WTC11 (cell line): ENCODE measurements around the gene RIN3. TPM values are rescaled to one million over a fixed set of nuclear protein-coding genes. Genes with fewer than 3 reads are reported as not detected.

Source experiments
- ATAC-seq: fragments of 200-7000 bp; cut with Tn5 transposase; 2 replicates; pipeline ENCODE4 v1.10.0; 2021; ENCODE audit warnings: mild to moderate bottlenecking, moderate library complexity
- CTCF ChIA-PET: fragments of 300-600 bp; sonication (Branson Sonifier 250); formaldehyde crosslinking; loops from one replicate; lab custom pipeline; 2021; ENCODE audit warnings: antibody characterized with exemption; lab: Charles Lee
- POLR2A ChIA-PET: fragments of 350-600 bp; sonication (Branson Sonifier 250); formaldehyde crosslinking; loops from one replicate; lab custom pipeline; 2021; ENCODE audit warnings: antibody characterized with exemption; lab: Charles Lee
- DNase-seq: peaks from one replicate; pipeline ENCODE4 v3.0.0; 2021; ENCODE audit warnings: low spot score
- H3K27ac Mint-ChIP-seq: 2 replicates; pipeline ENCODE4 v1.8.0; 2021; ENCODE audit warnings: mixed read lengths
- H3K27me3 Mint-ChIP-seq: 2 replicates; pipeline ENCODE4 v1.8.0; 2021; ENCODE audit warnings: low read depth, mild to moderate bottlenecking, moderate library complexity, mixed read lengths
- H3K36me3 Mint-ChIP-seq: 2 replicates; pipeline ENCODE4 v1.8.0; 2021; ENCODE audit warnings: mixed read lengths
- H3K4me1 Mint-ChIP-seq: 2 replicates; pipeline ENCODE4 v1.8.0; 2022; ENCODE audit warnings: mixed read lengths
- H3K4me3 Mint-ChIP-seq: 2 replicates; pipeline ENCODE4 v1.8.0; 2021; ENCODE audit warnings: mild to moderate bottlenecking, moderate library complexity, mixed read lengths
- H3K9me3 Mint-ChIP-seq: 2 replicates; pipeline ENCODE4 v1.8.0; 2021; ENCODE audit warnings: mixed read lengths
- ELF4 ChIP-seq: sonication (generic); formaldehyde crosslinking; IDR thresholded peaks from 2 replicates; pipeline ENCODE4 v1.8.1; 2022; ENCODE audit warnings: low read depth, mild to moderate bottlenecking, moderate library complexity, missing genetic modification reagents
- EMX1 ChIP-seq: fragments of 250-450 bp; sonication (Bioruptor Pico); IDR thresholded peaks from 2 replicates; pipeline ENCODE4 v1.8.0; 2021; ENCODE audit warnings: mild to moderate bottlenecking
- ETV6 ChIP-seq: sonication (generic); formaldehyde crosslinking; IDR thresholded peaks from 2 replicates; pipeline ENCODE4 v1.8.1; 2022; ENCODE audit warnings: mild to moderate bottlenecking, missing genetic modification reagents
- IRF2 ChIP-seq: sonication (generic); formaldehyde crosslinking; IDR thresholded peaks from 2 replicates; pipeline ENCODE4 v1.8.0; 2022; ENCODE audit warnings: low read depth, missing genetic modification reagents, borderline replicate concordance
- KAT7 ChIP-seq: sonication (generic); formaldehyde crosslinking; IDR thresholded peaks from 2 replicates; pipeline ENCODE4 v1.8.1; 2023; ENCODE audit warnings: missing genetic modification reagents, mild to moderate bottlenecking, borderline replicate concordance
- NFYB ChIP-seq: sonication (generic); formaldehyde crosslinking; conservative IDR thresholded peaks from 2 replicates; pipeline ENCODE4 v1.8.0; 2022; ENCODE audit warnings: low read depth, missing genetic modification reagents
- NR2C2 ChIP-seq: sonication (generic); formaldehyde crosslinking; IDR thresholded peaks from 2 replicates; pipeline ENCODE4 v1.8.0; 2022; ENCODE audit warnings: mild to moderate bottlenecking, missing genetic modification reagents
- RORB ChIP-seq: fragments of 250-450 bp; sonication (Bioruptor Pico); IDR thresholded peaks from 2 replicates; pipeline ENCODE4 v1.9.0; 2021; ENCODE audit warnings: mild to moderate bottlenecking
- SP1 ChIP-seq: sonication (generic); formaldehyde crosslinking; conservative IDR thresholded peaks from 2 replicates; pipeline ENCODE4 v1.8.1; 2022; ENCODE audit warnings: missing genetic modification reagents
- TCF7 ChIP-seq: sonication (generic); formaldehyde crosslinking; IDR thresholded peaks from 2 replicates; pipeline ENCODE4 v1.8.0; 2022; ENCODE audit warnings: mild to moderate bottlenecking, low read depth, missing genetic modification reagents, moderate library complexity
- ZNF396 ChIP-seq: fragments of 250-450 bp; sonication (Bioruptor Pico); IDR thresholded peaks from 2 replicates; pipeline ENCODE4 v1.8.0; 2021; ENCODE audit warnings: mild to moderate bottlenecking, moderate library complexity, borderline replicate concordance
- ZNF423 ChIP-seq: fragments of 250-450 bp; sonication (Bioruptor Pico); IDR thresholded peaks from 2 replicates; pipeline ENCODE4 v2.1.2; 2022; ENCODE audit warnings: mild to moderate bottlenecking, moderate library complexity
- ZNF671 ChIP-seq: fragments of 250-450 bp; sonication (Bioruptor Pico); IDR thresholded peaks from 2 replicates; pipeline ENCODE4 v1.8.0; 2021; ENCODE audit warnings: mild to moderate bottlenecking
- total RNA-seq: library from RNA; stranded (reverse); gene quantifications from 3 replicates; pipeline ENCODE4 v1.2.3, GENCODE V29; 2021
- TF ChIP-seq, protein P1 (sequence below): sonication (generic); formaldehyde crosslinking; IDR thresholded peaks from 2 replicates; pipeline ENCODE4 v1.8.1; 2022; ENCODE audit warnings: missing genetic modification reagents, borderline replicate concordance
- TF ChIP-seq, protein P2 (sequence below): sonication (generic); formaldehyde crosslinking; IDR thresholded peaks from 2 replicates; pipeline ENCODE4 v1.8.0; 2022; ENCODE audit warnings: mild to moderate bottlenecking, missing genetic modification reagents
- TF ChIP-seq, protein P3 (sequence below): fragments of 250-450 bp; sonication (Bioruptor Pico); IDR thresholded peaks from 2 replicates; pipeline ENCODE4 v1.9.0; 2021; ENCODE audit warnings: moderate library complexity, mild to moderate bottlenecking, inconsistent platforms, borderline replicate concordance
- TF ChIP-seq, protein P4 (sequence below): sonication (generic); formaldehyde crosslinking; IDR thresholded peaks from 2 replicates; pipeline ENCODE4 v1.8.0; 2022; ENCODE audit warnings: mild to moderate bottlenecking, missing genetic modification reagents
- TF ChIP-seq, protein P5 (sequence below): sonication (generic); formaldehyde crosslinking; IDR thresholded peaks from 2 replicates; pipeline ENCODE4 v1.8.1; 2022; ENCODE audit warnings: mild to moderate bottlenecking, missing genetic modification reagents, moderate library complexity, borderline replicate concordance
- TF ChIP-seq, protein P6 (sequence below): fragments of 200-600 bp; IDR thresholded peaks from 2 replicates; pipeline ENCODE4 v1.8.0; 2022; ENCODE audit warnings: antibody characterized with exemption

RIN3 gene
- total RNA-seq, 1 experiment from 2014 or later: 3.3 TPM

DNA sequence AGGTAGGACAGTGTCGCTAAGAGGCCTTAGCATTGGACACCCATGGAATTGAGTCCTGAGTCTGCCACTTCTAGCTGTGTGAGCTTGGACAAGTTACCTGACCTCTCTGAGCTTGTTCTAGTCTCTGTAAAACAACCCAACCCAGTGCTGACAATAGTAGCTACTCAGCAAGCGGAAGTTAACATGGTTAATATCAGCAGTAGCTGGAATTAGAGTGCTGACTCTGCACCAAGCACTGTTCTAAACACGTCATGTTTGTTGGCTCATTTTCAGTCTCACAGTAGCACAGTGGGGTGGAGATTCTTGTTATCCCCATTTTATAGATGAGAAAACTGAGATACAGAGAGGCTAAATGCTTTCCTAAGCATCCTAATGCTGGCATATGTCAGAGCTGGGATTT, 47.5 kb upstream of the RIN3 start:
- Mint-ChIP-seq H3K4me3 (no peak overlapping the region), H3K9me3 (peaks cover 22% of the 10 kb centered on the region), H3K27ac (no peak overlapping the region), H3K36me3 (peaks cover 8% of the 10 kb centered on the region), H3K4me1 (peaks cover 20% of the 10 kb centered on the region), H3K27me3 (no peaks in the 10 kb centered on the region)
- ATAC-seq: no peak
- TF ChIP-seq, protein P1, sequence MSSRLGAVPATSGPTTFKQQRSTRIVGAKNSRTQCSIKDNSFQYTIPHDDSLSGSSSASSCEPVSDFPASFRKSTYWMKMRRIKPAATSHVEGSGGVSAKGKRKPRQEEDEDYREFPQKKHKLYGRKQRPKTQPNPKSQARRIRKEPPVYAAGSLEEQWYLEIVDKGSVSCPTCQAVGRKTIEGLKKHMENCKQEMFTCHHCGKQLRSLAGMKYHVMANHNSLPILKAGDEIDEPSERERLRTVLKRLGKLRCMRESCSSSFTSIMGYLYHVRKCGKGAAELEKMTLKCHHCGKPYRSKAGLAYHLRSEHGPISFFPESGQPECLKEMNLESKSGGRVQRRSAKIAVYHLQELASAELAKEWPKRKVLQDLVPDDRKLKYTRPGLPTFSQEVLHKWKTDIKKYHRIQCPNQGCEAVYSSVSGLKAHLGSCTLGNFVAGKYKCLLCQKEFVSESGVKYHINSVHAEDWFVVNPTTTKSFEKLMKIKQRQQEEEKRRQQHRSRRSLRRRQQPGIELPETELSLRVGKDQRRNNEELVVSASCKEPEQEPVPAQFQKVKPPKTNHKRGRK (CRISPR knock-in tag): no peak
- TF ChIP-seq ZNF396 (CRISPR knock-in tag): no peak
- TF ChIP-seq ZNF671 (CRISPR knock-in tag): no peak
- TF ChIP-seq KAT7 (CRISPR knock-in tag): no peak
- TF ChIP-seq, protein P2, sequence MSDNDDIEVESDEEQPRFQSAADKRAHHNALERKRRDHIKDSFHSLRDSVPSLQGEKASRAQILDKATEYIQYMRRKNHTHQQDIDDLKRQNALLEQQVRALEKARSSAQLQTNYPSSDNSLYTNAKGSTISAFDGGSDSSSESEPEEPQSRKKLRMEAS (CRISPR knock-in tag): no peak
- TF ChIP-seq SP1 (CRISPR knock-in tag): no peak
- TF ChIP-seq, protein P3, sequence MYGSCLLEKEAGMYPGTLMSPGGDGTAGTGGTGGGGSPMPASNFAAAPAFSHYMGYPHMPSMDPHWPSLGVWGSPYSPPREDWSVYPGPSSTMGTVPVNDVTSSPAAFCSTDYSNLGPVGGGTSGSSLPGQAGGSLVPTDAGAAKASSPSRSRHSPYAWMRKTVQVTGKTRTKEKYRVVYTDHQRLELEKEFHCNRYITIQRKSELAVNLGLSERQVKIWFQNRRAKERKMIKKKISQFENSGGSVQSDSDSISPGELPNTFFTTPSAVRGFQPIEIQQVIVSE (CRISPR knock-in tag): no peak
- TF ChIP-seq, protein P4, sequence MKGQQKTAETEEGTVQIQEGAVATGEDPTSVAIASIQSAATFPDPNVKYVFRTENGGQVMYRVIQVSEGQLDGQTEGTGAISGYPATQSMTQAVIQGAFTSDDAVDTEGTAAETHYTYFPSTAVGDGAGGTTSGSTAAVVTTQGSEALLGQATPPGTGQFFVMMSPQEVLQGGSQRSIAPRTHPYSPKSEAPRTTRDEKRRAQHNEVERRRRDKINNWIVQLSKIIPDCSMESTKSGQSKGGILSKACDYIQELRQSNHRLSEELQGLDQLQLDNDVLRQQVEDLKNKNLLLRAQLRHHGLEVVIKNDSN: no peak
- no peak for TF ChIP-seq RORB (CRISPR knock-in tag)
- no peak for TF ChIP-seq TCF7 (CRISPR knock-in tag)
- TF ChIP-seq, protein P5, sequence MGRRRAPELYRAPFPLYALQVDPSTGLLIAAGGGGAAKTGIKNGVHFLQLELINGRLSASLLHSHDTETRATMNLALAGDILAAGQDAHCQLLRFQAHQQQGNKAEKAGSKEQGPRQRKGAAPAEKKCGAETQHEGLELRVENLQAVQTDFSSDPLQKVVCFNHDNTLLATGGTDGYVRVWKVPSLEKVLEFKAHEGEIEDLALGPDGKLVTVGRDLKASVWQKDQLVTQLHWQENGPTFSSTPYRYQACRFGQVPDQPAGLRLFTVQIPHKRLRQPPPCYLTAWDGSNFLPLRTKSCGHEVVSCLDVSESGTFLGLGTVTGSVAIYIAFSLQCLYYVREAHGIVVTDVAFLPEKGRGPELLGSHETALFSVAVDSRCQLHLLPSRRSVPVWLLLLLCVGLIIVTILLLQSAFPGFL (CRISPR knock-in tag): no peak
- no peak for DNase-seq
- ChIA-PET CTCF (interaction anchor here (0.9 kb wide), 2 partner anchors 148 to 221 kb away, joined by 3 read pairs; no protein-coding TSS in a partner anchor), POLR2A (no interaction called here)

DNA sequence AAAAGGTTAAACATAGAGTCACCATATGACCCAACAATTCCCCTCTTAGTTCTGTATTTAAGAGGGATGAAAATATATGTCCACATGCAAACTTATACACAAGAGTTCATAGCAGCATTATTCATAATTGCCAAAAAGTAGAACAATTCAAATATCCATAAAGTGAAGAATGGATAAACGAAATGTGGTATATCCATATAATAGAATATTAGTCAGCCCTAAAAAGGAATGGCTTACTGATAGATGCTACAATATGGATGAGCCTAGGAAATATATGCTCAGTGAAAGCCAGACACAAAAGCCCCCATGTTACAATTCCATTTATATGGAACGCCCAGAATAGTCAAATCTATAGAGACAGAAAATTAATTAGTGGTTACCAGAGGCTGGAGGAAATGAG, 44.1 kb upstream of the RIN3 start:
- Mint-ChIP-seq H3K27ac (no peak overlapping the region), H3K4me3 (no peak overlapping the region), H3K4me1 (peaks cover 45% of the 10 kb centered on the region), H3K9me3 (peaks cover 22% of the 10 kb centered on the region), H3K27me3 (no peaks in the 10 kb centered on the region), H3K36me3 (peaks cover 8% of the 10 kb centered on the region)
- ChIA-PET CTCF (no interaction called here), POLR2A (no interaction called here)
- ATAC-seq (no peak), DNase-seq (no peak)
- no peak for TF ChIP-seq ETV6
- TF ChIP-seq IRF2 (CRISPR knock-in tag): no peak
- TF ChIP-seq, protein P3 (CRISPR knock-in tag): no peak
- no peak for TF ChIP-seq NFYB (CRISPR knock-in tag)
- TF ChIP-seq EMX1 (CRISPR knock-in tag): no peak
- no peak for TF ChIP-seq ELF4 (CRISPR knock-in tag)
- TF ChIP-seq, protein P6, sequence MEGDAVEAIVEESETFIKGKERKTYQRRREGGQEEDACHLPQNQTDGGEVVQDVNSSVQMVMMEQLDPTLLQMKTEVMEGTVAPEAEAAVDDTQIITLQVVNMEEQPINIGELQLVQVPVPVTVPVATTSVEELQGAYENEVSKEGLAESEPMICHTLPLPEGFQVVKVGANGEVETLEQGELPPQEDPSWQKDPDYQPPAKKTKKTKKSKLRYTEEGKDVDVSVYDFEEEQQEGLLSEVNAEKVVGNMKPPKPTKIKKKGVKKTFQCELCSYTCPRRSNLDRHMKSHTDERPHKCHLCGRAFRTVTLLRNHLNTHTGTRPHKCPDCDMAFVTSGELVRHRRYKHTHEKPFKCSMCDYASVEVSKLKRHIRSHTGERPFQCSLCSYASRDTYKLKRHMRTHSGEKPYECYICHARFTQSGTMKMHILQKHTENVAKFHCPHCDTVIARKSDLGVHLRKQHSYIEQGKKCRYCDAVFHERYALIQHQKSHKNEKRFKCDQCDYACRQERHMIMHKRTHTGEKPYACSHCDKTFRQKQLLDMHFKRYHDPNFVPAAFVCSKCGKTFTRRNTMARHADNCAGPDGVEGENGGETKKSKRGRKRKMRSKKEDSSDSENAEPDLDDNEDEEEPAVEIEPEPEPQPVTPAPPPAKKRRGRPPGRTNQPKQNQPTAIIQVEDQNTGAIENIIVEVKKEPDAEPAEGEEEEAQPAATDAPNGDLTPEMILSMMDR: no peak
- no peak for TF ChIP-seq ZNF423 (CRISPR knock-in tag)
- TF ChIP-seq NR2C2 (CRISPR knock-in tag): no peak
